LNCAP (cell line): ENCODE data around the gene ADAM11.

Source experiments
- TF ChIP-seq, protein P1 (sequence below): fragments of 450-650 bp; IDR thresholded peaks from 2 replicates; pipeline ENCODE4 v1.5.1; 2017; ENCODE audit warnings: mild to moderate bottlenecking

Gene ADAM11

DNA sequence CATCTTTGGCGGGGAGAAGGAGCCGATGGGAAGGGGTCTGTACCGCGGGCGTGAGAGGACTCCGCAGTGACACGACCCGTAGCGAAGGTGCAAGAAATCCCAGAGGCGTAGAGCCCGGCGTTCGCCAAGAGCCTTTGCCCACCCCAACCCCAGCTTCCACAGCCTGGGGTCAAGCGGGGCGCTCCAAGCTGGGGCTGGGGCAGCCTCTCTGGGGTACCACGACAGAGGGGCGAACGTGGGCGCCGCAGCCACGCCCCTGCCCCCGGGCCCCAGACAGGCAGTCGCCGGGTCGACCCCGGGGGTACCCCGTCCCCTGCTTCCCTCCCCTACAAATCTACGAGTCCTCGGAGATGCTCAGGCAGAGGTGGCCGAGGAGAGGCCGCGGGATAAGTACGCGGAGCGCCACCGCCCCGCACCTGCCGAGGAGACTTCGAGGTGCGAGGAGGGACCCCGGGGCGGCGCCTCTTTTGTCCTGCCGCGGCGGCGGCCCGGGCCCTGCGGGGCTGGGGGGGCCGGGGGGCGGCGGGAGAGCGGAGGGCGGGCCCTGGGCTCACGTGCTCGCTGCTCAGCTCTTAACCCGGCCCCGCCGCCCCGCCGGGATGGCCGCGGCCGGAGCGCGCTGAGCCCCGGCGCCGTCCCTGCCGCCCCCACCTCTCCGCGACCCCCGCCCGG is at the start of gene ADAM11:
Gene ADAM11, plus strand, starts transcription at position 575 of the 672 bp plus-strand sequence. CDS start 212 bp downstream, outside the sequence.
- TF ChIP-seq, protein P1, sequence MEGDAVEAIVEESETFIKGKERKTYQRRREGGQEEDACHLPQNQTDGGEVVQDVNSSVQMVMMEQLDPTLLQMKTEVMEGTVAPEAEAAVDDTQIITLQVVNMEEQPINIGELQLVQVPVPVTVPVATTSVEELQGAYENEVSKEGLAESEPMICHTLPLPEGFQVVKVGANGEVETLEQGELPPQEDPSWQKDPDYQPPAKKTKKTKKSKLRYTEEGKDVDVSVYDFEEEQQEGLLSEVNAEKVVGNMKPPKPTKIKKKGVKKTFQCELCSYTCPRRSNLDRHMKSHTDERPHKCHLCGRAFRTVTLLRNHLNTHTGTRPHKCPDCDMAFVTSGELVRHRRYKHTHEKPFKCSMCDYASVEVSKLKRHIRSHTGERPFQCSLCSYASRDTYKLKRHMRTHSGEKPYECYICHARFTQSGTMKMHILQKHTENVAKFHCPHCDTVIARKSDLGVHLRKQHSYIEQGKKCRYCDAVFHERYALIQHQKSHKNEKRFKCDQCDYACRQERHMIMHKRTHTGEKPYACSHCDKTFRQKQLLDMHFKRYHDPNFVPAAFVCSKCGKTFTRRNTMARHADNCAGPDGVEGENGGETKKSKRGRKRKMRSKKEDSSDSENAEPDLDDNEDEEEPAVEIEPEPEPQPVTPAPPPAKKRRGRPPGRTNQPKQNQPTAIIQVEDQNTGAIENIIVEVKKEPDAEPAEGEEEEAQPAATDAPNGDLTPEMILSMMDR, result no peak

DNA sequence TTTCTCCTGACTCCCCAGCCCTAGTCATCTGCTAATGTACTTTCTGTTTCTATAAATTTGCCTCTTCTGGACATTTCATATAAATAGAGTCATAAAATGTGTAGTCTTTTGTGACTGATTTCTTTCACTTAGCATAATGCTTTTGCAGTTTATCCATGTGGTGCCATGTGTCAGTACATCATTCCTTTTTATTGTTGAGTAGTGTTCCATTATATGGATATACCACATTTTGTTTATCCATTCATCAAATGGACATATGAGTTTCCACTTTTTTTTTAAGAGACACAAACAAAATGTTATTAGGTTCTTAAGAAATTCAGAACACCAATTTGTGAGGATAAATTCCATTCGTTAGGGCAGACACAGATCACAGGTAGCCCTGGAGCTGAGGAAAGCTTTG is 39.3 kb upstream of the ADAM11 start:
- TF ChIP-seq, protein P1, result no peak

GRCh38 chr17:44722254-44722653 is 36.5 kb upstream of the ADAM11 start:
- TF ChIP-seq, protein P1, result no peak

GRCh38 chr17:44733753-44734152 is 25.0 kb upstream of the ADAM11 start:
- TF ChIP-seq, protein P1, result peak; percentile 24; the same call in 1 of the 2 replicates

DNA sequence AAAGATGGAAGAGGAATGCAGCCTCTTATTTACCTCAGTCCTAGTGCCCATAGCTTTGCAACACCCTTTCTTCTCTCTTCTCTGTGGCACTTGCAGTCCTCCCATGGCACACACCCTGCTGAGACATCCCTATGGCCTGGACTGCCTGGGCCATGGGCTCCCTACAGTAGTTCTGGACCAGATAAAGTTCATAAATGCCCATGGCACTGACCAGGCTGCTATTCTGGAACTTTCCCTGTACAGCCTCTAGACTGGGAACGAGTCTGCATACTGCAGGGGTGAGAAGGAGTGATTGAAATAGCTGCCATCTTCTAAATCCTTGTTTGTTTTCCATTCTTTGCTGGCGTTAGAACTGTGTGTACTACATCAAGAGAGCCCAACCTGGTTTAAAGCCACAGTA is 24.5 kb upstream of the ADAM11 start:
- TF ChIP-seq, protein P1, result no peak

- TF ChIP-seq, protein P1, result no peak
Measured at GRCh38 chr17:44736551-44737240, 22.1 kb upstream of the ADAM11 start.

GRCh38 chr17:44738214-44738906 is 20.4 kb upstream of the ADAM11 start:
- TF ChIP-seq, protein P1, result no peak
